Measurements from ENCODE around the gene ZCCHC8.
A peak's percentile ranks its signal among the peaks of the same experiment; 100 is the strongest.
"Not testable (repeated sequence)": the region's sequence is repeated elsewhere in the genome, so short reads cannot be mapped to it uniquely, and the experiment has no call there.

The ZCCHC8 gene

GRCh38 chr12:122500685-122501488, at the start of gene ZCCHC8:
TSS of gene ZCCHC8 (minus strand) at chr12:122500932. CDS start at chr12:122500840, 92 bp downstream.
- peak; percentile 94 to 96 (median 96) for DNase-seq (ENCODE audit: low read depth in 3 of 3)

DNA sequence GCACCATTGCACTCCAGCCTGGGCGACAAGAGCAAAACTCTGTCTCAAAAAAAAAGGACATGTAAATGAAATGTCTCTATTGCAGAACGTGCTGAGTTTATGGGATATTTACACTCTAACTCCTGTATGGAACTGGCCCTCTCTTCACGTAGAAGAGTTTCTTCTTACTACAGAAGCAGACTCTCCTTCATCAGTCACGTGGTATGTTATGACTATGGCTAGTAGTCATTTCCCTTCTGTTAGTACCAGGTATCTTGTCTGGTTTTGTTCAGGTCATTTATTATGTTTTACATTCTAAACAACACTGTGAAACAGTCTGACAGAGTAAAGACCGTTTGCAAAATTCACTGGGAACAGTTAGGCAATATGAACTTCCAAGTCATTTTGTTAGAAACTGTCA, 46.6 kb upstream of the ZCCHC8 start:
- DNase-seq (ENCODE audit: low read depth in 3 of 3) = no peak

GRCh38 chr12:122545855-122546254, 45.1 kb upstream of the ZCCHC8 start:
- no peak for DNase-seq (ENCODE audit: low read depth in 3 of 3)

DNA sequence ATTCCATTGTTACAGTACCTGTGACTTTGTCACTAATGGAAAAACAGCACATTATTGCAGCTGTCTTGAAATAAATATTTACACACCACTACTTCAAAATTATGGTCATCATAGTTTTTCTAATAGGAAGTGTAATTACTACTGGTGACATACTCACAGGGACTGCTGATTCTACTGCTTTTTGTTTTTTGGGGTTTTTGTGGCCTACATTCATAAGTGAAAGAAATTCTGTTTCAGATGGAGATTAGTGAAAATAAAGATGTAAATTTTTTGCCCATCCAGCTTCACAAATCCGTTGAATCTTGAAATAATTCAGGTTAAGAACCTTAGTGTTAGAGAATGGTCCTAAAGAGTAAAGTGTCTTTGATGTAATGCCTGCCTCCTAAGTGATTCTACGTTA, 43.8 kb upstream of the ZCCHC8 start:
- no peak for DNase-seq (ENCODE audit: low read depth in 3 of 3)

- DNase-seq (ENCODE audit: low read depth in 3 of 3) = no peak
These were observed 37.8 kb upstream of the ZCCHC8 start for GRCh38 chr12:122538496-122538895.

GRCh38 chr12:122537021-122537420, 36.3 kb upstream of the ZCCHC8 start:
- DNase-seq (ENCODE audit: low read depth in 3 of 3) = no peak

GRCh38 chr12:122533856-122534255, 33.1 kb upstream of the ZCCHC8 start:
- DNase-seq (ENCODE audit: low read depth in 3 of 3) = no peak

GRCh38 chr12:122528992-122529391, 28.3 kb upstream of the ZCCHC8 start:
- no peak for DNase-seq (ENCODE audit: low read depth in 3 of 3)

DNA sequence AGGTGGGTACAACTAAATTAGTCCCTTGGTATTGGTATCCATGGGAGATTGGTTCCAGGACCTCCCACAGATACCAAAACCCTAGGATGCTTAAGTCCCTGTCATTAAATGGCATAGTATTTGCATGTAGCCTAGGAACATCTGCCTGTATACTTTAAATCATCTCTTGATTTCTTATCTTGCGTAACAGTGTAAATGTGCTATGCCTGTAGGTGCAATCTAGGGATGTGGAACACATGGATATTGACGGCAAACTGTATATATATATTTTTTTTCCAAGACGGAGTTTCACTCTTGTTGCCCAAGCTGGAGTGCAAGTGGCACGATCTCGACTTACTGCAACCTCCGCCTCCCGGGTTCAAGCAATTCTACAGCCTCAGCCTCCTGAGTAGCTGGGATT, 27.9 kb upstream of the ZCCHC8 start:
- DNase-seq (ENCODE audit: low read depth in 3 of 3) = no peak

GRCh38 chr12:122527478-122527944, 26.8 kb upstream of the ZCCHC8 start:
- peak in 2 of 3 donors; percentile 14 to 15 for DNase-seq (ENCODE audit: low read depth in 3 of 3)

- peak; percentile 96 to 98 (median 96) for DNase-seq (ENCODE audit: low read depth in 3 of 3)
These were observed 26.1 kb upstream of the ZCCHC8 start, which contains the start of the genes KNTC1 and RSRC2 for GRCh38 chr12:122526683-122527477. TSS of gene KNTC1 (plus strand) at chr12:122527249. CDS start at chr12:122530064, 2,815 bp downstream. TSS of gene RSRC2 (minus strand) at chr12:122526936. CDS start at chr12:122526853, 83 bp downstream.

GRCh38 chr12:122523846-122524718, 23.4 kb upstream of the ZCCHC8 start:
- DNase-seq (ENCODE audit: low read depth in 3 of 3) = no peak

DNA sequence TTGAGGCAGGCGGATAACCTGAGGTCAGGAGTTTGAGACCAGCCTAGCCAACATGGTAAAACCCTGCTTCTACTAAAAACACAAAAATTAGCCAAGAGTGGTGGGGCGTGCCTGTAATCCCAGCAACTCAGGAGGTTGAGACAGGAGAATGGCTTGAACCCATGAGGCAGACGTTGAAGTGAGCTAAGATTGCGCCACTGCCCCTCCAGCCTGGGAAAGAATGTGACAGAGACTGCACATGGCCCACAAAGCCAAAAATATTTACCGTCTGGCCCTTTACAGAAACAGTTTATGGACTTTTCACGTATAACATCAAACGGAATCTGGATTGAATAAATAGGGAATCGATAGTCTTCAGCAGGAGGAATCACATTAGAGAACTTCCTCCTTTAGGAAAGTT, 22.5 kb upstream of the ZCCHC8 start:
- no peak for DNase-seq (ENCODE audit: low read depth in 3 of 3)

GRCh38 chr12:122520676-122521075, 19.9 kb upstream of the ZCCHC8 start:
- DNase-seq (ENCODE audit: low read depth in 3 of 3) = no peak

DNA sequence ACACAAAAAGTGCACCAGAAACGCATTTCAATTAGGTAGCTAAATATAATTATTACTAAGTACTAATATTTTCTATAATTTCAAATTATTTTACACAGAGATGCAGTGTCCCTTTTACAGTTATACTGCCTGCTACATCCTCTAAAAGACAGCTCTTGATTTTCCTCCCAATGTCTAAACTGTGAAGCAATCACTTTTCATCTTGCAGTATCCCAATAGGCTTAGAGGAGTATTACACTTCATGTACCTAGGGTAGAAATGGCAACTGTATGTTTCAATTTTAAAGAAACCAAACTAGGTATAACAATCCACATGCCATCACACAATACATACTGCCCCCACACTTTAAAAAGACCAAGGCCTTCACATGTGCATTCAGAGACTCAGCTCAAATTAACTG, 18.7 kb upstream of the ZCCHC8 start:
- DNase-seq (ENCODE audit: low read depth in 3 of 3) = no peak

DNA sequence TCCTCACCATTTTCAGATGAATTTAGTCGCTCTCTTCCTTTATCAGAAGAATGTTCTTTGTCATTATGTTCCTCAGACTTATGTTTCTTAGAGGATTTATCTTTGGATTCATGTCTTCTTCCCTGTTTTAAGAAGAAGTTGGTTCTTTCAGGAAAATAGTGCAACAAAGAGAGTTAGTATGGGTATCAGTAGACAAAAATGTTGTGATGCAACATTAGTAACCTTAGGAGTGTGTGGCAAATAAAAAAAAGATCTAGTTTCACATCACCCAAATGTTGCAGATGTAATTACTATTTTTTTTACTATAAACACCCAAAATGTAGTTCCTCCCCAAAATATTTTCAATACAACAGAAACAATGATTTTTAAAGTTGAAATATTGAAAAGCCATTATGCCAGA, 18.2 kb upstream of the ZCCHC8 start:
- no peak for DNase-seq (ENCODE audit: low read depth in 3 of 3)

- DNase-seq (ENCODE audit: low read depth in 3 of 3) = no peak
These were observed 17.1 kb upstream of the ZCCHC8 start for GRCh38 chr12:122517877-122518276.

DNA sequence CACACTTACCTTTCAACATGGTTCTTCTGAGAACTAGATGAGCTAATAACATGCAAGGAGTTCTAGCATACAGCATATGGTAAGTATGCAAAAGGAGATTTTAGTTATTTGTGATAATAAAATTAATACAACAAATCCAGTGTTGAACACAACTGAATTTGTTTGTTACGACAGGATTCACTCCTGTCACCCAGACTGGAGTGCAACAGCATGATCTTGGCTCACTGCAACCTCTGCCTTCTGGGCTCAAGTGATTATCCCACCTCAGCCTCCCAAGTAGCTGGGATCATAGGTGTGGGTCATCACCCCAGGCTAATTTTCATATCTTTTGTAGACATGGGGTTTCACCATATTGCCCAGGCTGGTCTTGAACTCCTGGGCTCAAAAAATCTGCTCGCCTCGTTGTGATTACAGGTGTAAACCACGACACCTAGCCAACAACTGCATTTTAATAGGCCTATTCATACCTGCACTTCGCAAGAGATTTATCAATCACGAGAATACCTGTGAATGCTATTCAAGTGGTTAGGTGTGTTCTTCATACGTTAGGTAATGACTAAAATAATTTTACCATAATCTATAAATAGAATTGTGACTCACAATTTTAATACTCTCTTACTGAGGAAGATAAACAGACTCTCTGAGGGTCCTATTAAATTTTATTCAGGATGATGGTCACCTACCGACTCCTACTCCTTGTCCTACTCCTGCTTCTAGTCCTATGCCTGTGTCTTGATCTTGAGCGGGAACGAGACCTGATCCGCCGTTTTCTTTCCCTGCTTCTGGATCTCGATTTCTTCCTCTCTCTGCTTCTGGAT, 16.0 kb upstream of the ZCCHC8 start:
- DNase-seq (ENCODE audit: low read depth in 3 of 3) = no peak

DNA sequence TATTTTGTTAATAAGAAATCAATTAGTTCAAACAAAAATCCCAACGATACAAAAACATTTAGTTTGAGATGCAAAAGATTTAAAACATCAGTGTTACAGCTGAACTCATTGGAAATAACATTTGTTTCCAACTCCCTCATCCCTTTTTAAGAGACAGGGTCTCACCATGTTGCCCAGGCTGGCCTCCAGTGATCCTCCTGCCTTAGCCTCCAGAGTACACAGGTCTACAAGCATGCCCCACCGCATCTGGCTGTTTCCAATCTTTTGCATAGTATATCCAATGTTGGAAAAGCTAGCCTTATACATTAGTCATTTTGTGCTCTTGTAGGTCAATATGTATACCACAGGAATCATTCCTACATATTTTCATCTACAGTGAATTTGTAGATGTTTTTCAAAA, 14.5 kb upstream of the ZCCHC8 start:
- DNase-seq (ENCODE audit: low read depth in 3 of 3) = no peak

GRCh38 chr12:122513660-122514059, 12.9 kb upstream of the ZCCHC8 start:
- no peak for DNase-seq (ENCODE audit: low read depth in 3 of 3)

DNA sequence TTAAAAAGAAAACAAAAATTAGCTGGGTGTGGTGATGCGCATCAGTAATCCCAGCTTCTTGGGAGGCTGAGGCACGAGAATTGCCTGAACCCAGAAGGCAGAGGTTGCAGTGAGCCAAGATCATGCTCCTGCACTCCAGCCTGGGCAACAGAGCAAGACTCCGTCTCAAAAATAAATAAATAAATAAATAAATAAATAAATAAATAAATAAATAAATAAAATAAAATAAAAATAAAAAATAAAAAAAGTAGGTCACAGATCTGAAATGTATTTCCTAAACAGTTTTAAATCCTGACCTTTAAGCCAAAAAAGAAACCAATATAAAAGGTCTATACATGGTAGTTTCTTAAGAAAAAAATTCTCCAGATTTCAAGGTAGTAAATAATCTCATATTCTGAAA, 12.3 kb upstream of the ZCCHC8 start:
- DNase-seq (ENCODE audit: low read depth in 3 of 3) = not testable (repeated sequence)
